ACC112 (cell line): ENCODE results near the gene ZBTB44.

Source experiments
- H2AFZ ChIP-seq: fragments of 200-600 bp; sonication (generic); one replicate; pipeline ENCODE4 v1.6.0; 2017; ENCODE audit warnings: antibody characterized with exemption, low read length; ENCODE audit not compliant: unreplicated experiment
- H3K27ac ChIP-seq: fragments of 200-600 bp; sonication (generic); 2 replicates; pipeline ENCODE4 v1.5.1; 2014; ENCODE audit warnings: low read depth, mild to moderate bottlenecking, antibody characterized with exemption, low read length, moderate library complexity
- H3K27me3 ChIP-seq: fragments of 200-600 bp; sonication (generic); 2 replicates; pipeline ENCODE4 v1.6.1; 2014; ENCODE audit warnings: mild to moderate bottlenecking, antibody characterized with exemption, low read length, moderate library complexity, mixed read lengths; ENCODE audit not compliant: insufficient read depth
- H3K36me3 ChIP-seq: fragments of 200-600 bp; sonication (generic); 2 replicates; pipeline ENCODE4 v1.6.1; 2016; ENCODE audit warnings: mild to moderate bottlenecking, antibody characterized with exemption, low read length, moderate library complexity, mixed read lengths; ENCODE audit not compliant: insufficient read depth
- H3K4me1 ChIP-seq: fragments of 200-600 bp; sonication (generic); one replicate; pipeline ENCODE4 v1.6.1; 2016; ENCODE audit warnings: low read length, mixed read lengths; ENCODE audit not compliant: insufficient read depth, unreplicated experiment, control insufficient read depth
- H3K4me3 ChIP-seq: fragments of 200-600 bp; sonication (generic); 2 replicates; pipeline ENCODE4 v1.5.1; 2014; ENCODE audit warnings: mild to moderate bottlenecking, low read depth, low read length
- H3K79me2 ChIP-seq: fragments of 200-600 bp; sonication (generic); one replicate; pipeline ENCODE4 v1.6.0; 2016; ENCODE audit warnings: low read length; ENCODE audit not compliant: control insufficient read depth, unreplicated experiment, insufficient read depth

The ZBTB44 gene

DNA sequence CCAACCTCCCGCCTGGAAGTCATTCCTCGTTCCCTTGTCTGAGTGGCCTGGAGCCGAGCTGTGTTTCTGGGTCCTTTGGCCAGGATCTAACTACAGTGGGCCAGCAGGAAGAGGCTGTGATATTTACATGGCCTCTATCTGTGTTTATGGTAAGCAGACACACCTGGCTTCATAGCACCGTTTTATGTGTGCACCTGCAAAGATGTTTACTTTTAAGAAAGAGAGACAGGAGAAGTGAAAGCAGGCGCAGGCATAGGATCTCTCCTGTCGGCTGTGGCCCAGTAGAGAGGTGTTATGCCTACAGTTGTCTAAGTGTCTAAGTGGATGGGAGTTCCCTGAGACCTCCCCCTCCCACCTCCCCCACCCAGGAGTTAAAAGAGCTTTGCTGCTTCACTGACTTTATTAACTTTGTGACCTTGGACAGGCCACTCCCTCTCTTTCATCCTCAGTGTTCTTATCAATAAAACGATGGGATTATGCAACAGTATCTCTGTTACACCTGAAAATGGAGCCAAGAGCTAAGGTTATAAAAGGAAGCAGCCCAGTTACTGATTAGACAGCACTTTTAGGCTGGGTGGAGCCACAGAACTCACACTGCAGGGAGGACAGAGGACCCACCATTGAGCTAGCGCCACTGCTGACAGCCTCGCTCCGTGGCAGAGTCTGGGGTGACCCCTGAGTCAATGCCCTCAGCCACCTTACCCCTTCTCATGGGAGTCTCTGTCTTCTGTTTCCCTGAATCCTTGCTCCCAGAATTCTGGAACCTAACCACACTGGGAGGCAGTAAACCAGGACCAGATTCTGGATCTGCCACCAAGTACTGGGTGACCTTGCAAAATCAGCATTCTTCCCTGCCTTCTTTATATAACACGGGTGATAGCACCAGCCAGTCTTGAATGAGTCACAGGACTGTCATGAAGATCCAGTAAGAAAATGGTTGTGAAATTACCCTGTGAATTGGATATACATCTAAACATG lies 133.1 kb downstream of the ZBTB44 start:
- no peaks in the 10 kb centered on the region for H3K36me3 ChIP-seq
- no peak overlapping the region for H3K4me3 ChIP-seq
- no peak overlapping the region for H3K27ac ChIP-seq
- H2AFZ ChIP-seq: no peak overlapping the region
- no peaks in the 10 kb centered on the region for H3K27me3 ChIP-seq
- peaks cover 8% of the 10 kb centered on the region for H3K4me1 ChIP-seq
- no peaks in the 10 kb centered on the region for H3K79me2 ChIP-seq

DNA sequence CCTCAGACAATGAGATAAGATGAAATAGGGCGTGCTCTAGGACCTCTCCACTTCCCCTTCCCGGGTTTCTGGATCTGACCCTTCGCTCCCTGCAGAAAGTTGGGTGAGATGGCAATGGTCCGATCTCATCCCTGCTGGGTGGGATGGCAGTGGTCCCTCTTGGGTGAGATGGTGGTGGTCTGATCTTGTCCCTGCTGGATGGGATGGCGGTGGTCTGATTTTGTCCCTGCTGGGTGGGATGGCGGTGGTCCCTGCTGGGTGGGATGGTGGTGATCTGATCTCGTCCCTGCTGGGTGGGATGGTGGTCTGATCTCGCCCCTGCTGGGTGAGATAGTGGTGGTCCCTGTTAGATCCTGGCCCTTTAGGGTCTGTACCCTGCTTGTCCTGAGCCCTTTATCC lies 133.8 kb downstream of the ZBTB44 start:
- Histone ChIP-seq H3K27ac (no peak overlapping the region), H3K4me3 (no peak overlapping the region)

DNA sequence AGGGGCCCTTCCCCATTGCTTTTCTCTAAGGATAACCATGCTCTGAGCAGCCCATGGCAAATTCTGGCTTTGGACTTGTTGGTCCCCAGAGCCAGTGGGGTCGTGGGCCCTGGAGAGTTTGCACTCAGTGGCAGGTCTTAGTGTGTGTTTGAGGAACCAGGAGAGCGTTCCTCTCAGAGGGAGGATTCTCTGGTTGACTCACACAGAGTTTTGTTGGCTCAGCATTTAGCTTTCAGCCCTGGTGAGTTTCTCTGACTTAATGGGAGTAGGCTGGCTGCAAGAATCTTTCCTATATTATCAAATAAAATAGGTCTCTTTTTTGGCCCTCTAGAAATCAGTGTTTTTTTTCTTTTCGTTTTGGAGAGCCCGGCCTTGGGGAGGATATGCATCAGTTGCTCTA lies 134.2 kb downstream of the ZBTB44 start:
- no peaks in the 10 kb centered on the region for H3K36me3 ChIP-seq
- no peaks in the 10 kb centered on the region for H3K79me2 ChIP-seq

More for the DNA sequence above, 133.8 kb downstream of the ZBTB44 start:
- no peaks in the 10 kb centered on the region for H3K79me2 ChIP-seq
- H2AFZ ChIP-seq: no peak overlapping the region
- no peaks in the 10 kb centered on the region for H3K36me3 ChIP-seq
- H3K27me3 ChIP-seq: no peaks in the 10 kb centered on the region
- peaks cover 8% of the 10 kb centered on the region for H3K4me1 ChIP-seq

DNA sequence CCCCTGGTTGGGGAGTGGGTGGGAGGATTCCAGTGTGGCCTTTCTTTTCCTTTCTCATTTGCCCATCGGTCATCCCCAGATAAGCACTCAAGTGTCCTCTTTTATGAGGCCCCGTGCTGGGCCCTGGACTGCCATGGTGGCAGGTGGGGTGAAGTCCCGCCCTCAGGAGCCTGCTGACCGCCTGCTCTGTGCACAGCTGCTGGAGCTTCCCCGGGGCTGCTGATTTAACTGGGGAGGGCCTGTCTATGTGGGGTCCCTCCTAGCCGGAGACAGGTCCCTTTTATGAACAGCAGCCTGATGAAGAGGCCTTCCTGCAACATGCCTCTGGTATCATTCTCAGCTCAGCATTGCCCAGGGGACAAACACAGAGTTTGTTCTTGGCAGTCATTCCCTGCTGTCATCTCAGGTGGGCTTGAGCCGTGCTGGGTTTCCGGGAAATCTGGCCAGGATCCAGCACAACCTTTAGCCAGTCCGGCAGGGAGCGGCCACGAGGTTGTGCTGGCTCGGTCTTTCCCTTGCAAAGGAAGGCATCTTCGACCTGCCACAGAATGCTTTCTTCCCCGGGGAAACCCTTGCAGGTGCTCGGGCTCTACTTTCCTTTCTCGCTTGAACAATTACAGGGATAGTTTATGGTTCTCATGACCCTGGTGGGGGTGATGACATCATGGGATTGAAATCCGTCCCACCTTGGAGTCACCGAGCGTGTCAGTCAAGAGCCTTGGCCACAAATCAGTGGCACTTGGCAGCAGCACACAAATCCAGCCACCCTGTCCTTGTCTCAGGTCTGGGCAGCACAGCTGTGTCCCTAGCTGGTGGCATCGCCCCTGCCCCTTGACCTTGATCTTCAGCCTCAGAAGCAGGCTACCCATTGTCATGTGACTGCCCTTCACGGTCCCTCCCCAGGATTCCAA lies 135.1 kb downstream of the ZBTB44 start:
- Histone ChIP-seq H3K4me3 (no peak overlapping the region), H3K36me3 (no peaks in the 10 kb centered on the region), H3K79me2 (no peaks in the 10 kb centered on the region), H3K27me3 (no peaks in the 10 kb centered on the region), H2AFZ (no peak overlapping the region), H3K4me1 (peaks cover 8% of the 10 kb centered on the region), H3K27ac (no peak overlapping the region)

More for the DNA sequence above, 134.2 kb downstream of the ZBTB44 start:
- Histone ChIP-seq H3K4me3 (no peak overlapping the region), H3K4me1 (peaks cover 8% of the 10 kb centered on the region), H3K27me3 (no peaks in the 10 kb centered on the region), H2AFZ (no peak overlapping the region), H3K27ac (no peak overlapping the region)

DNA sequence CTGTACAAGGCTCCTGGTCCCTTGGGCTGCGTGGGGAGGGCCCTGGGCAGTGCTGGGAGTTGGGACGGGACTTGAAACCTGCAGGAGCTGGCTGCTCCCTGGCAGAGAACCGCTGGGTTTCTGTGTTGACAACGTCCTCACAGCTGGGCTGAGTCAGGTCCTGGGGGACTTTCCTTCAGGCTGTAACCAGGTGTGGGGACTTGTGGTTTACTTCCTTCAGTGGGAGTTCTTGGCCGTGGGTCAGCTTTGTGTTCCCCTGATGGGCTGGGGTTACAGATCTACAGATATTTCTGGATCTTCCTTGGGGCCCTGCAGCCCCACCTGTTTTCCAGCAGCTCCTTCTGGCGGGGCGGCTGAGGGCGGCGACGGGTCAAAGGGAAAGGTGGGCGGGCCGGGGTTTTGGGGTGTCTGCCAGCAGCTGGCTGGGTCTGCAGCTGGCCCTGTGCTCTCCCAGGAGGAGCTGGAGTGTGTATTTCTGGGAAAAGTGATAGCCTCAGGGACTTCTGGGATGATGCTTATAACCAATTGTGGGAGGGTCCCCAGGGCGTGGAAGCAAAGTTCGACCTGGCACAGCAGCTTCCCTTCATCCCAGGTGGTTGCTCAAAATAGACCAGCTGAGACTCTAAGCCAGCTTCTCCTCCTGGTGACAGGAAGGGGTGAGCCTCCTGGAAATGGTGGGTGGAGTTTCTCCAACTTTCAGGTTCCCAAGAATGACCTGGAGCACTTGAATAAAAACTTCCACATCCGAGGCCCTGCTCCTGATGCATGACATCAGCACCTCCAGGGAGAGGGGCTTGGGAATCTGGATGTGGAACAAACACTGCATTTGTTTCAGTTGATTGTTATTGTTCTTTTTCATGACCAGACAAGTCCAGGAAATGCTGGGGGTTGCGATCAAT lies 136.0 kb downstream of the ZBTB44 start:
- H2AFZ ChIP-seq: no peak overlapping the region
- H3K4me3 ChIP-seq: no peak overlapping the region
- H3K36me3 ChIP-seq: no peaks in the 10 kb centered on the region
- peaks cover 8% of the 10 kb centered on the region for H3K4me1 ChIP-seq
- H3K27me3 ChIP-seq: no peaks in the 10 kb centered on the region
- no peak overlapping the region for H3K27ac ChIP-seq
- no peaks in the 10 kb centered on the region for H3K79me2 ChIP-seq

DNA sequence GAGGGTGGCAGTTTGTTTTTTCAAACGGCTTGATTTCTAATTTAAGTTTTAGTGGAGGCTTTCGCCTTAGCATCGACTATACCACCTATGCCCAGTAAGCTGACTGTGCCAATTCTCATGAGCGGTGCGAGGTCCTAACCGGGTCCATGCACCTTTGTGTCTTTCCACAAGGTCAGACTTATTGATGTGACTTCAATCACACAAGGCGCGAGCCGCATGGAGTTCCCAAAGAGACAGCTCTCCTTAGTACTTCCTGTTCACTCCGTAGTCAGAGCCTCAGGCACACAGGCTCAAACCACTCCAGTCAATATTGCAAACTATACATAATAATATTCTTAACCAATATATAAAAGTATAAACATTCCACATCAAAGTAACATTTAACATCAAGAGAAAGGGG lies 136.9 kb downstream of the ZBTB44 start:
- H3K4me1 ChIP-seq: peaks cover 8% of the 10 kb centered on the region
- no peak overlapping the region for H2AFZ ChIP-seq
- no peaks in the 10 kb centered on the region for H3K79me2 ChIP-seq
- no peaks in the 10 kb centered on the region for H3K36me3 ChIP-seq
- H3K27ac ChIP-seq: no peak overlapping the region
- no peak overlapping the region for H3K4me3 ChIP-seq
- H3K27me3 ChIP-seq: no peaks in the 10 kb centered on the region
